K562 (cell line): ENCODE results near the gene HIF1AN. TPM values are rescaled to one million over a fixed set of nuclear protein-coding genes. Genes with fewer than 3 reads are reported as not detected.

Source experiments
- ATAC-seq: fragments of 200-7000 bp; cut with Tn5 transposase; 3 replicates; pipeline ENCODE4 v1.9.1; 2020; ENCODE audit warnings: moderate library complexity
- BruUV-seq: library from RNA; stranded (reverse); fragments of 400-500 nt; replicated peaks from 2 replicates; lab custom pipeline; 2021; lab: Mats Ljungman, UMichigan
- CTCF ChIA-PET: fragments of 300-600 bp; formaldehyde crosslinking; extraction: SDS; loops from one replicate; lab custom pipeline; 2021; ENCODE audit warnings: low intra/inter-chr PET ratio; lab: Yijun Ruan, JAX
- POLR2A ChIA-PET: fragments of 300-600, 350-650 bp; sonication (Branson Sonifier 250); formaldehyde crosslinking; extraction: SDS; loops from one replicate; lab custom pipeline; 2021; ENCODE audit warnings: antibody characterized with exemption, inconsistent platforms; lab: Yijun Ruan, JAX
- DNase-seq, 4 experiments: peaks; one replicate each; pipeline versions ENCODE4 v3.0.0 to v3.0.0-alpha.2; 2011 to 2018; ENCODE audit warnings: low spot score in 3 of 4, mixed read lengths in 3 of 4; ENCODE audit errors: extremely low read depth in 1 of 4
- FAIRE-seq: peaks from 2 replicates; lab custom pipeline; 2011; peaks lifted over from hg19 to GRCh38; lab: Jason Lieb, UNC
- H2AFZ ChIP-seq: 2 replicates; pipeline ENCODE4 v1.6.0; 2011; ENCODE audit warnings: low read depth, low read length, control low read depth, inconsistent platforms
- H3K27ac ChIP-seq: fragments of 200-600 bp; 3 replicates; pipeline ENCODE4 v1.8.0; 2011; ENCODE audit warnings: low read depth, mild to moderate bottlenecking, control low read depth, inconsistent platforms, low read length, moderate library complexity, mixed read lengths; ENCODE audit errors: extremely low read depth
- H3K27me3 ChIP-seq, 2 experiments: fragments of 300-600 bp in 1 of 2; 2 replicates in 1 of 2; 3 replicates in 1 of 2; pipeline versions ENCODE4 v1.6.0 to v1.8.0; 2011; ENCODE audit warnings: inconsistent platforms in 2 of 2, low read length in 2 of 2, mild to moderate bottlenecking in 1 of 2, mixed read lengths in 1 of 2, moderate library complexity in 1 of 2; ENCODE audit not compliant: control insufficient read depth in 2 of 2, insufficient read depth in 2 of 2
- H3K36me3 ChIP-seq: fragments of 300-600 bp; 3 replicates; pipeline ENCODE4 v1.8.0; 2011; ENCODE audit warnings: mild to moderate bottlenecking, low read length, inconsistent platforms; ENCODE audit not compliant: control insufficient read depth, insufficient read depth
- H3K4me1 ChIP-seq, 2 experiments: fragments of 200-600 bp in 1 of 2; replicated peaks in 1 of 2; 2 replicates in 1 of 2; 3 replicates in 1 of 2; pipeline versions ENCODE4 v1.5.1 to v1.8.0; 2011; ENCODE audit warnings: inconsistent platforms in 2 of 2, low read length in 2 of 2, mild to moderate bottlenecking in 1 of 2, mixed read lengths in 1 of 2, moderate library complexity in 1 of 2; ENCODE audit not compliant: control insufficient read depth in 2 of 2, insufficient read depth in 2 of 2
- H3K4me2 ChIP-seq: 2 replicates; pipeline ENCODE4 v1.6.1; 2011; ENCODE audit warnings: low read length, control low read depth, inconsistent platforms, mixed read lengths; ENCODE audit not compliant: insufficient read depth
- H3K4me3 ChIP-seq: fragments of 200-600 bp; sonication (generic), shearing (Covaris generic); 2 replicates; pipeline ENCODE4 v1.5.1; 2016; ENCODE audit warnings: control low read depth, inconsistent platforms
- H3K79me2 ChIP-seq: fragments of 200-600 bp; 3 replicates; pipeline ENCODE4 v1.8.0; 2011; ENCODE audit warnings: low read length, inconsistent platforms; ENCODE audit not compliant: control insufficient read depth, insufficient read depth
- H3K9ac ChIP-seq, 2 experiments: 2 replicates each; pipeline versions ENCODE4 v1.6.0 to v1.6.1; 2011; ENCODE audit warnings: low read depth in 2 of 2, low read length in 2 of 2, control low read depth in 1 of 2, inconsistent platforms in 1 of 2, mild to moderate bottlenecking in 1 of 2, mixed read lengths in 1 of 2; ENCODE audit not compliant: insufficient read depth in 1 of 2
- H3K9me1 ChIP-seq: one replicate; pipeline ENCODE4 v1.6.0; 2011; ENCODE audit warnings: inconsistent platforms, mild to moderate bottlenecking, low read length, moderate library complexity; ENCODE audit not compliant: control insufficient read depth, insufficient read depth
- H3K9me3 ChIP-seq: replicated peaks from 2 replicates; pipeline ENCODE4 v1.5.1; 2011; ENCODE audit warnings: low read depth, low read length, inconsistent platforms; ENCODE audit not compliant: control insufficient read depth, insufficient read depth
- H4K20me1 ChIP-seq: replicated peaks from 2 replicates; pipeline ENCODE4 v1.6.1; 2011; ENCODE audit warnings: low read length, inconsistent platforms, mixed read lengths; ENCODE audit not compliant: control insufficient read depth, insufficient read depth
- EGR1 ChIP-seq: fragments of 450-650 bp; conservative IDR thresholded peaks from 2 replicates; pipeline ENCODE4 v1.6.1; 2017; ENCODE audit warnings: mild to moderate bottlenecking
- ELF2 ChIP-seq: fragments of 250-450 bp; sonication (Bioruptor Pico); IDR thresholded peaks from 2 replicates; pipeline ENCODE4 v1.5.0; 2021; ENCODE audit warnings: mild to moderate bottlenecking
- KAT2B ChIP-seq: IDR thresholded peaks from one replicate; pipeline ENCODE4 v1.6.1; 2012; ENCODE audit warnings: low read depth, mild to moderate bottlenecking, control low read depth, inconsistent platforms, low read length, moderate library complexity
- PBX2 ChIP-seq, 2 experiments: IDR thresholded peaks in 1 of 2; conservative IDR thresholded peaks in 1 of 2; 2 replicates each; pipeline ENCODE4 v1.6.1; 2016; ENCODE audit warnings: low read depth in 2 of 2, mild to moderate bottlenecking in 1 of 2, missing compliant biosample characterization in 1 of 2, missing genetic modification characterization in 1 of 2, moderate library complexity in 1 of 2
- TBL1XR1 ChIP-seq, 2 experiments: IDR thresholded peaks; 2 replicates each; pipeline ENCODE4 v1.6.1; 2012; ENCODE audit warnings: improper control_type of control experiment in 2 of 2, low read length in 2 of 2, mild to moderate bottlenecking in 1 of 2
- WGBS: fragments of 100-300 bp; shearing (Covaris generic); methylation state at CpG from one replicate; pipeline ENCODE4 v1.1.6; 2016; ENCODE audit warnings: low coverage, mixed read lengths; ENCODE audit not compliant: insufficient coverage; ENCODE audit errors: missing lambda C conversion rate; 5-methylcytosine and 5-hydroxymethylcytosine counted together
- in situ Hi-C: fragments of 300-500 bp; cut with MboI; formaldehyde crosslinking; loops from 4 replicates; pipeline ENCODE4 v1.15.0; 2018; ENCODE audit warnings: inconsistent platforms, mixed read lengths
- intact Hi-C: fragments of 100-400 bp; cut with micrococcal nuclease; formaldehyde crosslinking; loops from 2 replicates; pipeline ENCODE4 v1.14.2; 2022
- polyA plus RNA-seq, 8 experiments: library from polyadenylated mRNA; depleted of rRNA in 4 of 8; stranded (reverse) in 5 of 8; unstranded in 3 of 8; fragments of >200 nt; fragmentation: Nextera tagmentation in 2 of 8; fragmentation: Illumina TruSeq in 1 of 8; extraction: Ambion mirVana in 2 of 8; extraction: Trizol in 1 of 8; gene quantifications; 2 replicates each; pipeline versions ENCODE4 v1.2.1 to v1.2.3, GENCODE V29; 2011 to 2014; ENCODE audit warnings: inconsistent platforms in 1 of 8, missing spikeins in 1 of 8
- total RNA-seq, 7 experiments: library from RNA; depleted of rRNA in 6 of 7; stranded (reverse); fragments of >200 nt in 6 of 7; fragmentation: Illumina TruSeq in 2 of 7; extraction: Trizol in 2 of 7; gene quantifications; 2 replicates each; pipeline versions ENCODE4 v1.2.1 to v1.2.3, GENCODE V29; 2011 to 2021; ENCODE audit warnings: low replicate concordance in 1 of 7
- TF ChIP-seq, protein P1 (sequence below): fragments of 450-650 bp; formaldehyde crosslinking; IDR thresholded peaks from 2 replicates; pipeline ENCODE4 v1.4.0; 2020; ENCODE audit warnings: mild to moderate bottlenecking, moderate library complexity

The HIF1AN gene
- total and polyA plus RNA-seq, 9 of the 15 experiments (the other 6 are each of a cell fraction or from before 2014, with no cell fraction given) = 1.2 to 16.8 (median 6.9) TPM

DNA sequence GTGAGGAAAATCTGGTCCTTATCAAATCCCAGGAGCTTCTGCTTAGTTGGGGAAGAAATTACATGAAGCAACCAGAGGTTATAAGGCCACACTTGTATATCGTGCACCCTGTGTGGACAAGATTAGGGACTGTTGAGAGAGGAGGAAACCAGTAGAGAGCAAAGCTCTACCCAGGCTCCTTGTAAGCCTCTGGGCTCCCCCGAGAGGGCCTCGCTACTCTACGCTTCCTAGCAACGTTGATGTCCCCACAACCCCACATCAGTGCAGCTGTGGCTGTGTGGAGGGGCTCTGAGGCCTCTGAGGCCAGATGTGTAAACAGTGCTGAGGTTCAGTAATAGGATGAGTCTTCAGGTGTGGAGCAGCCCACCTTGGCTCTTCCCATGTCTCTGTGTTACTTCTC, 16.0 kb downstream of the HIF1AN start (continued):
- TF ChIP-seq PBX2 (CRISPR knock-in tag; IDR thresholded peaks at IDR 0.05; ENCODE audit: low read depth) = no peak
- TF ChIP-seq PBX2 (tag; conservative IDR thresholded peaks at IDR 0.05; ENCODE audit: low read depth) = no peak
- TF ChIP-seq, protein P1, sequence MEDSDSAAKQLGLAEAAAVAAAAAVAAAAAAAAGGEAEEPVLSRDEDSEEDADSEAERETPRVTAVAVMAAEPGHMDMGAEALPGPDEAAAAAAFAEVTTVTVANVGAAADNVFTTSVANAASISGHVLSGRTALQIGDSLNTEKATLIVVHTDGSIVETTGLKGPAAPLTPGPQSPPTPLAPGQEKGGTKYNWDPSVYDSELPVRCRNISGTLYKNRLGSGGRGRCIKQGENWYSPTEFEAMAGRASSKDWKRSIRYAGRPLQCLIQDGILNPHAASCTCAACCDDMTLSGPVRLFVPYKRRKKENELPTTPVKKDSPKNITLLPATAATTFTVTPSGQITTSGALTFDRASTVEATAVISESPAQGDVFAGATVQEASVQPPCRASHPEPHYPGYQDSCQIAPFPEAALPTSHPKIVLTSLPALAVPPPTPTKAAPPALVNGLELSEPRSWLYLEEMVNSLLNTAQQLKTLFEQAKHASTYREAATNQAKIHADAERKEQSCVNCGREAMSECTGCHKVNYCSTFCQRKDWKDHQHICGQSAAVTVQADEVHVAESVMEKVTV (CRISPR knock-in tag) = no peak
- no peak for TF ChIP-seq TBL1XR1 (IDR thresholded peaks at IDR 0.05; ENCODE audit: low read length in 2 of 2)
- TF ChIP-seq KAT2B = no peak

DNA sequence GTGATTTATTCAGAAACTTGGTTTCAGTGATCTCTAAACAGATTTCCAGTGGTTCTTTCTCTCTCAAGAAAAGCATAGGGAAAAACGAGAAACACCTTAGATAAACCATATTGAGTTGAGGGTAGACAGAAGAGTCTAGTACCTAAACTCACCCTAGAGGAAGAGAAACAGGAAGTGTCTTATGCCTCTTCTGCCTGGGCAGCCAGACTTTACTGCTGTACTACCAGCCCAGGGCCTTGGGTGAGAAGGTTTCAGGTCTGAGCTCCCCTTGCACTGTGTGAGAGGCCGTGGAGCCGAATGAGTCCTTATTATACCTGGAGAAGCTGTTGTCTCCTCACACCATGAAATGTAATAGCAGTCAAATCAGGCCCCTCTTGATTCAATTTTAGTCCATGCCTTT, 18.2 kb downstream of the HIF1AN start:
- H2AFZ ChIP-seq = no peak overlapping the region
- intact Hi-C loops = no loop called here
- no peaks in the 10 kb centered on the region for H3K9me1 ChIP-seq
- POLR2A ChIA-PET = interaction anchor here (0.7 kb wide), 1 partner anchor 328 kb away, joined by 4 read pairs; no protein-coding TSS in a partner anchor
- TF ChIP-seq ELF2 (CRISPR knock-in tag) = no peak
- no peak for TF ChIP-seq EGR1
- TF ChIP-seq, all 486 proteins: peak for 0
- ATAC-seq = no peak
- Histone ChIP-seq H3K27me3 (no peaks in the 10 kb centered on the region), H3K4me1 (no peaks in the 10 kb centered on the region), H3K4me3 (no peak overlapping the region), H4K20me1 (no peaks in the 10 kb centered on the region), H3K9ac (no peak overlapping the region), H3K9me3 (no peaks in the 10 kb centered on the region), H3K4me2 (no peak overlapping the region), H3K36me3 (peaks cover 6% of the 10 kb centered on the region; the same call in 1 of the 3 replicates), H3K79me2 (no peaks in the 10 kb centered on the region), H3K27ac (no peak overlapping the region)
- CTCF ChIA-PET = no interaction called here
- in situ Hi-C loops = loop anchor here (10.0 to 25.0 kb wide), 2 partner anchors 308 to 461 kb away; no protein-coding TSS in a partner anchor
- WGBS = 74% methylated on average over 3 of the region's 3 CpGs
- no peak for FAIRE-seq
- DNase-seq = no peak
- BruUV-seq = no TSS peak
